Measurements from ENCODE around the gene ZC3H7B.

- TF ChIP-seq CTCF (conservative IDR thresholded peaks at IDR 0.05; ENCODE audit: low read length) (no peak), EZH2phosphoT487 (IDR thresholded peaks at IDR 0.05; ENCODE audit: borderline replicate concordance) (no peak)
These were observed 38.5 kb downstream of the ZC3H7B start for GRCh38 chr22:41339823-41340222.
